NCI-H1930 (cell line): ENCODE measurements around the gene THADA.

Source experiments
- DNase-seq, 2 experiments: peaks; one replicate each; lab custom pipeline; 2025; lab: John Stamatoyannopoulos, UW

THADA gene

GRCh38 chr2:43186321-43186678 lies 409.5 kb downstream of the THADA start:
- DNase-seq, result no peak

- DNase-seq, result no peak
These were observed 410.7 kb downstream of the THADA start for GRCh38 chr2:43185146-43185545.

DNA sequence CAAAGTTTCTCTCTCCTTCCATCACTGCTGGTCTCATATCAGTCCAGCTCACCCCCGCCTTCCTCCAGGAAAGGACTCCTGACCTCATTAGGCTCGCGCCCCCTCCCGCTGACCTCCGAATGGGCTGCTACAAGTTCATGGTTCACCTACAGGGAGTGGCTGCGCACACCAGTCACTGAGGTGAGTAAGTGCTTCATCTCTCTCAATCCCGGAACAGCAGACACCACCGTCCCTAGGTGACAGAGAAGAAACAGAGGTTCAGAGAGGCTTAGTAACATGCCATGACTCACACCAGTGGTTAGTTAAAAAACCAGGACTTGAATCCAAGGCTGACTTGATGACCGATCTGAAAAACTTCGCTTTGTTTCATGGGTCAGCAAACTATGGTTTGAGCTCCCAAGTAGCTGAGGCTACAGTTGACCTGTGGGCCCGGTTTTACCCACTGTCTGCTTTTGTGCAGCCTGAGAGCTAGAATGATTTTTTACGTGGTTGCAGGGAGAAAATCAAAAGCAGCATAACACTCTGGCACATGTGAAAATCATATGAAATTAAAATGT lies 411.4 kb downstream of the THADA start:
- no peak for DNase-seq

DNA sequence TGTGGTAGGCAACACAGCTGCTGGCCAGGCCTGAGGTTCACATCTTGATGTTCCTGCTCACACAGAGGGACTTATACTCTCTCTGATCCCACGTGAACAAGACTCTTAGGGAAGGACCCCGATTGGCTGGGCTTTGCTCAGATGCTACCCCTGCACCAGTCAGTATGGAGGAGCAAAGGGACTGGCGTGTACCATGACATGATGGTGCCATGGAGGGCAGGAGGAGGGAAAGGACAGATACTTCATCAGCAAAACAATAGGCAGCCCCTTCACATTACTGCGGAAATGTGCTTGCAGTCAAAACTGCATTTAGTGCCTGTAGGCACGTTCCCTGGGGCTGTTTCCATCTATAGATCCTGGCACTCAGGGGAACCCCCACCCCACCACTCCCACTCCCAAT lies 412.1 kb downstream of the THADA start:
- DNase-seq, result no peak

DNA sequence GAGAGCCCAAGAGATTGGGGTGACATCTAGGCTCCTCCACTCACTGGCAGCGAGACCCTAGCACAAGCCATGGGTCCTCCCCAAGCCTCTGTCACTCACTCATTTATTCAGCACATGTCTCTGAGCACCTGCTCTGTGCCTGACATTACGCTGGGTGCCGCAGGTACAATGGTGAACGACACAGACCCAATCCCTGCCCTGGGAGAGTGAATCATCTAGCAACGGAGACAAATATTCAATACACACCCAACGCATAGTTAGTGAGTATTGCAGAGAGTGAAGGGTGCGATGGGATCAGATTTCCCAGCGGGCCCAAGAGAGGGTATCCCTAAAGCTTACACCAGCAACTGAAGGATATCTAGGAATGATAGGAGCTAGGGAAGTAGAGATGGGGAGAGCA lies 414.9 kb downstream of the THADA start:
- DNase-seq, result no peak
